HG03103 (cell line): ENCODE measurements around the gene GDPGP1.

Experiments
- ATAC-seq: cut with Tn5 transposase; IDR thresholded peaks from one replicate; pipeline ENCODE4 v1.9.1; 2021; ENCODE audit warnings: low read depth; ENCODE audit not compliant: unreplicated experiment

The GDPGP1 gene

DNA sequence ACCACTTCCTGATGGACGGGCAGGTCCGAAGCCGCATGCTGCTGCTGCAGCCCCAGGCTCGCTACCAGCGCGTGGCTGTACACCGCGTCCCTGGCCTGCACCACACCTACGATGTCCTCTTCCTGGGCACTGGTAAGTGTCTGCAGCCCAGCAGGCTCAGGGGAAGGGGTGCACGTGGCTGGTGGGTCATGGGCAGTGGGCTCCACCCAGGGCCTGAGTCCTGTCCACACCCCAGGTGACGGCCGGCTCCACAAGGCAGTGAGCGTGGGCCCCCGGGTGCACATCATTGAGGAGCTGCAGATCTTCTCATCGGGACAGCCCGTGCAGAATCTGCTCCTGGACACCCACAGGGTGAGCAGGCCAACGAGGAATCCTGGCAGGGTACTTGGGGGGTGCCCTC, 9.0 kb upstream of the GDPGP1 start:
- no peak for ATAC-seq

GRCh38 chr15:90225504-90226234, 8.3 kb upstream of the GDPGP1 start:
- no peak for ATAC-seq

DNA sequence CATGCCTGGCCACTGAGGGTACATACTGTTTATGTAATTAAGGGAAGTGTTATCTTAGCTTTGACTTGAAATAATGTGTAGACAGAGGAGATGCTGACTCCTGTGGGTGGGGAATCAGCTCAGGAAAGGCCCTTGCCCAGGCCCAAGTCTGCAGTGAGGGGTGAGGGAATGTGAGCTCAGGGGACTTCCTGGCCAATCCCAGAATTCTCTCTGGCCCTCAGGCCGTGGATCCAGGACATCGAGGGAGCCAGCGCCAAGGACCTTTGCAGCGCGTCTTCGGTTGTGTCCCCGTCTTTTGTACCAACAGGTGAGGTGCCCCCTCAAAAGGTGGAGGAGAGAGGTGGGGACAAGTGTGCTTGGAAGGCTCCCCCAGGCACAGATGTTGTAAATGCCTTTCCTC, 6.7 kb upstream of the GDPGP1 start:
- ATAC-seq = no peak

DNA sequence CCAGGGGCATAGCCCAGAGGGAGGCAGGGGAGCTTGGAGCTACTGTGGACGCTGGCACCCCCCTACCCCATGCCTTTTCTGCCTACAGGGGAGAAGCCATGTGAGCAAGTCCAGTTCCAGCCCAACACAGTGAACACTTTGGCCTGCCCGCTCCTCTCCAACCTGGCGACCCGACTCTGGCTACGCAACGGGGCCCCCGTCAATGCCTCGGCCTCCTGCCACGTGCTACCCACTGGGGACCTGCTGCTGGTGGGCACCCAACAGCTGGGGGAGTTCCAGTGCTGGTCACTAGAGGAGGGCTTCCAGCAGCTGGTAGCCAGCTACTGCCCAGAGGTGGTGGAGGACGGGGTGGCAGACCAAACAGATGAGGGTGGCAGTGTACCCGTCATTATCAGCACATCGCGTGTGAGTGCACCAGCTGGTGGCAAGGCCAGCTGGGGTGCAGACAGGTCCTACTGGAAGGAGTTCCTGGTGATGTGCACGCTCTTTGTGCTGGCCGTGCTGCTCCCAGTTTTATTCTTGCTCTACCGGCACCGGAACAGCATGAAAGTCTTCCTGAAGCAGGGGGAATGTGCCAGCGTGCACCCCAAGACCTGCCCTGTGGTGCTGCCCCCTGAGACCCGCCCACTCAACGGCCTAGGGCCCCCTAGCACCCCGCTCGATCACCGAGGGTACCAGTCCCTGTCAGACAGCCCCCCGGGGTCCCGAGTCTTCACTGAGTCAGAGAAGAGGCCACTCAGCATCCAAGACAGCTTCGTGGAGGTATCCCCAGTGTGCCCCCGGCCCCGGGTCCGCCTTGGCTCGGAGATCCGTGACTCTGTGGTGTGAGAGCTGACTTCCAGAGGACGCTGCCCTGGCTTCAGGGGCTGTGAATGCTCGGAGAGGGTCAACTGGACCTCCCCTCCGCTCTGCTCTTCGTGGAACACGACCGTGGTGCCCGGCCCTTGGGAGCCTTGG, 5.9 kb upstream of the GDPGP1 start:
- ATAC-seq = no peak

GRCh38 chr15:90228960-90229359, 5.0 kb upstream of the GDPGP1 start:
- no peak for ATAC-seq

DNA sequence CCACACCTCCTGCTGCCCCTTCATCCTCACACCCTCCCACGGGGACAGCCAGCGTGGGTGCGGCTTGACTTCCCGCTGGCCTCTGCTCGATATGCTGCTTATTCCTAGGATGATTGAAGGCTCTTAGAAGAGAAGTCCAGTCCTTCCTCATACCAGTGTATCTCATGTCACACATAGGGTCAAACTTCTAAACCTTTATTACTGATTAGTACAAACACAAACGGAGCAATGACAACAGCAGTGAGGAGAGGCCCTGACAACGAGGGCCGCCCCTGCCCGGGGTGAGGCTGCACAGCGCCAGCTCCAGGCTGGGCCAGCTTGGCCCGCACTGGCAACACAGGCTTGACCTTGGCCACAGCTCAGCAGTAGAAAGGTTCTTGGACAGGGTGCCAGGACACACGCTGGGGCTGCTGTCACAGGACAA, 3.9 kb upstream of the GDPGP1 start:
- ATAC-seq = no peak

- no peak for ATAC-seq
Observed at GRCh38 chr15:90230610-90231009, 3.4 kb upstream of the GDPGP1 start.

DNA sequence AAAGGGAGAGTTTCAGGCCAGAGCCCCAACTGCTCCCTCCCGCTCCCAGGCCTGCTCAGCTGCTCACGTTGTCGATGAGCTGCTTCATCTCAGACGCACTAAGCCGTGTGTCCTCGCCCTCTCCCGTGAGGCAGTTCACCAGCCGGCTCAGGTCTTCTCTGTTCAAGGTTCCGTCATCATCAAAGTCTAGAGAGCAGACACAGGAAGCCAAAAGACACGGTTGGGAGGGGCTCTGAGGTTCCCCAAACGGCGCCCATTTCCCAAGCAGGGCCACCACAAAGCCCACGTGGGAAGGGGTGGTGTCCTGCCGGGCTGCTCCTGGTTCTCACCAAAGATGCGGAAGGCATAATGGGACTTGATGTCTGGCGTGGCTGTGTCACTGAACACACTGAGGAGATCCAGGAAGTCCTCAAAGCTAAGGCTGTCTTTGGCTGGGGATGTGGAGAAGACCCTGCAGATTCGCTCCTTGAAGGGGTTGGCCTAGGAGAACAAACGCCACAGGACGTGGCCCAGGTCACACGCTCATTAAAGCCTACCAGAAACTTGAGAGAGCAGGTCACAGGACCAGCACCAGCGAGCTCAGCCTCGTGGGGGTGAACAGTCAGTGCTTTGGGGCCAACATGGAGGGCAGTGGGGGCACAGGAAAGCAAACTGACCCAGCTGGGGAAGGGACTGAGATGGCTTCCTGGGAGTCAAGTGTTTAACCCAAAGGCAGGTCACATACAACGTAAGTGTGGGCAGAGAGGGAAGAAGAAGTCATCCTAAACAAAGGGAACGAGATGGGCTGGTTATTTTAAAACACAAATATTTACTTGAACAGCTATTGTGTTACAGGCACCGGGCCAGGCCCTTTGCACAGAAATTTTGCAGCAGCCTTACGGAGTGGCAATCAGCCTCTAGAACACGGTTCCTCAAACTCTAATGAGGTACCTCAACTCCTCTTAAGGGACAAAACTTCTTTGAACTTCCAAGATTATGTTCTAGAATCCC, 2.7 kb upstream of the GDPGP1 start:
- no peak for ATAC-seq

DNA sequence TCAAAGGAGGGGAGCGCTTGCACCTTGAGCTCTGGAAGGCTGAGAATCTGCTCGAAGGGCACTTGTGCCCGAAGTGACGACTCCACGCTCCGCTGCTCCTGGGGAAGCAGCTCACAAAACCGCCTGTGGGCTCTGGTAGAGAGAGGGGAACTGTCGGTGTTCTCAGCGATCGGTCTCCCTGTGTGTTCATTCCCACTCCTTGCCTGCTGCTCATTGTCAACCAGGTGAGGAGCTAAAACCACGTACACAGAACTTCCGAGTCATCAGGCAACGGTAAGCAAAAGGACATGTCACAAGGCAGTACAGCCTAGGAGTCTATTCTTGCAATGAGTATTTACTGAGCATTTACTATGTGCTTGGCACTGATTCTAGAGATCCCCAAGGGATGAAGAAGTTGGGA, 1.8 kb upstream of the GDPGP1 start:
- no peak for ATAC-seq

DNA sequence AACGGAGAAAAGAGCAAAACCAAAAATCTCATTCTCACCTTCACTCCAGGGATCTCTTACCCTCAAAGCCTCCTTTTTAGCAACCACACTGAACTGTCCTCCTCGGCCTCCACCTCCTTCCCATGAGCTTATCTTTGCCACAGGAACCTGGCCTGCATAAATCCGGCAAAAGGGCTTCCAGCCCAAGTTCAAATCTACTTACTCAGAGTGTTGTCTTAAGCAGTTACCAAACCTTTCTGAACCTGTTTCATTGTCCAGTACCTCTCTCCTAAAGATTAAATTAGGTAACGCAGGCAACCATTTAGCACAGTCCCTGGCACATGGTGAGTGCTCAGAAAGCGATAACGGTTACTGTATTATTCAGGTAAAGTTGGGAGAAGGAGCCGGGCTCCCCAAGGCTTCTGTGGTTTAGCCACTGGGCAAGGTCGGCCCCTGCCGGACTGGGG, 1.0 kb upstream of the GDPGP1 start:
- no peak for ATAC-seq

DNA sequence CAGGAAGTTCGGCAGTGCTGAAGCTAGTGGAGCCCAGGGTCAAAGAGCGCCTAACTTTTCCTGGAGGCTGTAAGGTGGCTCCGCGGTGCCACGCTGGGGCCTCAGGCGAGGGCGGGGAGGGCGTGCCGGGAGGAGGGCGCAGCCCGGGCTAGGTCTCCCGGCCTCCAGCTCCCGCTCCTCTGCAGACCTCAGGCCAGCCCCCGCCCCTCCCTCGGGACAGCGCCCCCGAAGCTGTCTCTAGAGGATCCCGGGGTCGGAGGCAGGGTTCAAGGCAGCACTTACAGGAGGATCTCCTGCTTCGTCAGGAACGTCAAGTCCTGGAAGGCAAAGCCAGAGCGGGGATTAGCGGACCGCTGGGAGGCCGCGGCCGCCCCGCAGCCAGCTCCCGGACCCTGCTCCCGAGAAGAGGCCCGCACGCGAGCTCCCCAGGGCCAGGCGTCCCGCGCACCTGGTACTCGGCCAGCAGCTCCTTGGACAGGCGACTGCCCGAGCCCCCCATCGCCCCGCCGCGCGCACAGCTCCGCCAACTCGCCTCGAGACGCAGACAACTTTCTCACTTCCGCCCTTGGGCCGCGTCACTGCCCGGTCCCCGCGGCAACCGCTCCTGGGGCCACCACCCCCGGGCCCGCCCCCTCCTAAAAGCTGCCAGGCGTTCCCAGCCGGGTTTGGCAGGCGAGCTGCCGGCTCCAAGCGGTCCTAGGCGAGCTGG, 468 bp upstream of the GDPGP1 start, which contains the start of gene CIB1:
TSS of gene CIB1 (minus strand) at position 555 of the 709 bp plus-strand sequence. CDS start at position 499, 56 bp downstream.
- ATAC-seq = peak; percentile 71

GRCh38 chr15:90239371-90239770, 5.4 kb downstream of the GDPGP1 start:
- ATAC-seq = no peak

DNA sequence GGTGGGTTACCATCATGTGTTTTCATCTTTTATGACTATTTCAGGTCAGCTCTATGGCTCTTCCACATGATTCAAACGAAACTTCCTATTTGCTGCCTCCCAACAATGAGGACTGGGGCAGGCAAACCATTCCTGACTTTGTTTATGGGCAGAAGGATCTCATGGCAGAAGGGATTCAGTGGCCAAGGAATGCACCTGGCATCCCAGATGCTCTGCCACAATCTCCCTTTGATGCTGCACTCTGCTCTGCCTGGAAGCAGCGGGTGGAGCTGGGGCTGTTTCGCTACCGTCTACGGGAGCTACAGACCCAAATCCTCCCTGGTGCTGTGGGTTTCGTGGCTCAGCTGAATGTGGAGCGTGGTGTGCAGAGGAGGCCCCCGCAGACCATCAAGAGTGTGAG, 6.8 kb downstream of the GDPGP1 start:
- ATAC-seq = no peak

DNA sequence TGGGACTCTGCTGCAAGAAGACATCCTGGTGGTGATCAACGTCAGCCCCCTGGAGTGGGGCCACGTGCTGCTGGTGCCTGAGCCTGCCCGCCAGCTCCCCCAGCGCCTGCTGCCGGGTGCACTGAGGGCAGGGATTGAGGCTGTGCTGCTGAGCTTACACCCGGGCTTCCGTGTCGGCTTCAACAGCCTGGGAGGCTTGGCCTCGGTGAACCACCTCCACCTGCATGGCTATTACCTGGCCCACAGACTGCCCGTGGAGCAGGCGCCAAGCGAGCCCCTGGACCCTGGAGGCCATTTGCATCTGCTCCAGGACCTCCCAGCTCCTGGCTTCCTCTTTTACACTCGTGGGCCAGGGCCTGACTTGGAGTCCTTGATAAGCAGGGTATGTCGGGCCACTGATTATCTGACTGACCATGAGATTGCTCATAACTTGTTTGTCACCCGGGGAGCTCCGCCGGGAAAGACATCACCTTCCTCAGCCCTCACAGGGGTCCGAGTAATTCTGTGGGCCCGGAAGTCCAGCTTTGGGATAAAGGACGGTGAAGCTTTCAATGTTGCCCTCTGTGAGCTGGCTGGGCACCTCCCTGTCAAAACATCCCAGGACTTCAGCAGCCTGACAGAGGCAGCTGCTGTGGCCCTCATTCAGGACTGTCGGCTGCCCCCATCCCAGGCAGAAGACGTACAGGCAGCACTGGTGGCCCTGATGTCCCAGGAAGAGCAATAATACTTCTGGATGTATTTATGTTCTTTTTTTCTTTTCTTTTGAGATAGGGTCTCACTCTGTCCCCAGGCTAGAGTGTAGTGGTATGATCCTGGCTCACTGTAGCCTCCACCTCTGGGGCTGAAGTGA, 7.6 kb downstream of the GDPGP1 start:
- no peak for ATAC-seq

GRCh38 chr15:90243943-90244639, 10.1 kb downstream of the GDPGP1 start:
- no peak for ATAC-seq

DNA sequence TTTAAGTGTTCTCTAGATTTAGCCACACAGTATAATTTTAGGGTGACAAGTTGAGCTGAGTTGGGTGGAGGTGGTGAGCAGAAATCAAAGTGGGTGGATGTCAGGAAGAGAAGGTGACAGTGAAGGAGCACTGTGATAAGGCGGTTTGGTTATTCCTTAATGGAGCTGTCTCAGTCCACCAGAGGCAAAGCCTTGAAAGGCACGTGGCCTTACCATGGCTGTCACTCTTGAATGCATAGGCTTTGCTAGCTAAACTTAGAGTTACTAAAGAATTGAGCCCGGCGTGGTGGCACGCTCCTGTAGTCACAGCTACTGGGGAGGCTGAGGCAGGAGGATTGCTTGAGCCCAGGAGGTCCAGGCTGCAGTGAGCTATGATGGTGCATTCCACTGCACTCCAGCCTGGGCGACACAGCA, 14.8 kb downstream of the GDPGP1 start:
- ATAC-seq = no peak

DNA sequence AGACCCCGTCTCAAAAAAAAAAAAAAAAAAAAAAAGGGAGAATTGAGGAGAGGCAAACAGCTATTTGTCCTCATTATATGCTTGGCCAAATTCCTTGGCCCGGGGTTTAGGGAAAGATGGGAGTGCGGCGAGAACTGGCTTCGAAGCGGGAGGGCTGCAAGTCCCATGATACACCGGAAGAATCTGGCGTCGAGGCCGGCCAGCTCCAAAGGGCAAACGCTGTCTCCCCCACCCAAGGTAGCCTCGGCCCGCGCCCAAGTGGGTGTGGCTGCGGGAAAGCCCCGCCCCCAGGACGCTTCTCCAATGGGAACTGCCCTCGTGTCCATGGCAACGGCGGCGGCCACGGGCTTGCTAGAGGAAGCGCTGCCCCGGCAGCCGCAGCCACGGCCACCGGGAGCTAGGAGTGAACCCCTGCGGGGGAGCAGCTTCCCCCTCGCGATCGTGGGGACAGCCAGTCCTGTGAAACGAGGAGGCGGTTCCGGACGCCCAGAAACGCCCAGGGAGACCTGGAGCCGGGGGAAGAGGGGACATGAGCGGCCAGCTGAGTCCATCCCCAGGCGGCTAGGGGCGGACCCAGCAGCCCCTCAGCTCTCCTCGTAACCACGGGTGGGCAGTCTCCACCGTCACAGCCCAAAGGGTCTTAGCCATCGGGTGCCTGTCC, 15.3 kb downstream of the GDPGP1 start, which contains the start of gene TTLL13:
TSS of gene TTLL13 (plus strand) at position 354 of the 661 bp plus-strand sequence. CDS start 1,075 bp downstream, outside the sequence.
- ATAC-seq = no peak

DNA sequence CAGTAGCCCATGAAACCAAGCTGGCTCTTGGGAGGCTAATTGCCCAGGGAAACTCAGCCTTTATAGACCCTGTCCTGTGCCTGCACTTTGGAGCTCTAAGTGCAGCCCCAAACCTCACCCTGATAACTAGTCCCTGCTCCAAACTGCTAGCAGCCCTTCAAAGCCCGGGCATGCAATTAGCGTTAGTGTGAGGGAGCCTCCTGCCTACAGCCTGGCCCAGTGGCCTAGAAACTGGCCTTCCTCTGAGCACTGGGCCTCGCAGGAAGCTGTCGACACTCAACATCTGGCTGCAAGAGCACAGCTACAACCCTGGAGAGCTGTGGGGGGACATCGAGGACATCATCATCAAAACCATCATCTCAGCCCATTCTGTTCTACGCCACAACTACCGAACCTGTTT, 23.8 kb downstream of the GDPGP1 start:
- ATAC-seq = no peak
